GM12891 (cell line): Measurements from ENCODE around the gene PTPN4.

Experiments
- PAX5 ChIP-seq: IDR thresholded peaks from 2 replicates; pipeline ENCODE4 v1.6.1; 2011; ENCODE audit warnings: low read length, moderate library complexity, mild to moderate bottlenecking; ENCODE audit not compliant: insufficient read depth, severe bottlenecking
- POLR2A ChIP-seq: IDR thresholded peaks from 2 replicates; pipeline ENCODE4 v1.6.1; 2011; ENCODE audit warnings: low read depth, low read length, control low read depth
- POLR2AphosphoS5 ChIP-seq: IDR thresholded peaks from 2 replicates; pipeline ENCODE4 v1.6.1; 2011; ENCODE audit warnings: low read depth, low read length, control low read depth
- SPI1 ChIP-seq: IDR thresholded peaks from 2 replicates; pipeline ENCODE4 v1.6.1; 2011; ENCODE audit warnings: low read depth, low read length, control low read depth
- TAF1 ChIP-seq: IDR thresholded peaks from 2 replicates; pipeline ENCODE4 v1.6.1; 2011; ENCODE audit warnings: low read depth, low read length, control low read depth

- TF ChIP-seq POLR2A (no peak), POLR2AphosphoS5 (no peak), SPI1 (no peak), TAF1 (no peak), PAX5 (no peak)
These were observed 48.9 kb downstream of the PTPN4 start for GRCh38 chr2:119808516-119809147.
